Esophagus muscularis mucosa (tissue), 3 donors: ENCODE measurements around the gene XRN1.

Experiments used
- CTCF ChIP-seq, 3 experiments: fragments of 200-600 bp in 2 of 3; fragments of 450-650 bp in 1 of 3; sonication (generic) in 2 of 3; IDR thresholded peaks; one replicate each; pipeline ENCODE4 v1.5.1; 2017 to 2019; ENCODE audit warnings: antibody characterized with exemption in 3 of 3, mild to moderate bottlenecking in 2 of 3, moderate library complexity in 1 of 3
- EP300 ChIP-seq: sonication (generic); formaldehyde crosslinking; IDR thresholded peaks from one replicate; pipeline ENCODE4 v1.6.1; 2017; ENCODE audit warnings: antibody characterized with exemption

GRCh38 chr3:142259359-142259758 is 188.5 kb downstream of the XRN1 start:
- TF ChIP-seq CTCF (IDR thresholded peaks at IDR 0.05) (no peak), EP300 (no peak)
